Astrocyte of the hippocampus (primary cell): ENCODE results near the gene TBC1D9.

ENCODE experiments used
- DNase-seq: peaks from one replicate; pipeline ENCODE4 v3.0.0; 2011; ENCODE audit warnings: low read depth, low spot score

The TBC1D9 gene

DNA sequence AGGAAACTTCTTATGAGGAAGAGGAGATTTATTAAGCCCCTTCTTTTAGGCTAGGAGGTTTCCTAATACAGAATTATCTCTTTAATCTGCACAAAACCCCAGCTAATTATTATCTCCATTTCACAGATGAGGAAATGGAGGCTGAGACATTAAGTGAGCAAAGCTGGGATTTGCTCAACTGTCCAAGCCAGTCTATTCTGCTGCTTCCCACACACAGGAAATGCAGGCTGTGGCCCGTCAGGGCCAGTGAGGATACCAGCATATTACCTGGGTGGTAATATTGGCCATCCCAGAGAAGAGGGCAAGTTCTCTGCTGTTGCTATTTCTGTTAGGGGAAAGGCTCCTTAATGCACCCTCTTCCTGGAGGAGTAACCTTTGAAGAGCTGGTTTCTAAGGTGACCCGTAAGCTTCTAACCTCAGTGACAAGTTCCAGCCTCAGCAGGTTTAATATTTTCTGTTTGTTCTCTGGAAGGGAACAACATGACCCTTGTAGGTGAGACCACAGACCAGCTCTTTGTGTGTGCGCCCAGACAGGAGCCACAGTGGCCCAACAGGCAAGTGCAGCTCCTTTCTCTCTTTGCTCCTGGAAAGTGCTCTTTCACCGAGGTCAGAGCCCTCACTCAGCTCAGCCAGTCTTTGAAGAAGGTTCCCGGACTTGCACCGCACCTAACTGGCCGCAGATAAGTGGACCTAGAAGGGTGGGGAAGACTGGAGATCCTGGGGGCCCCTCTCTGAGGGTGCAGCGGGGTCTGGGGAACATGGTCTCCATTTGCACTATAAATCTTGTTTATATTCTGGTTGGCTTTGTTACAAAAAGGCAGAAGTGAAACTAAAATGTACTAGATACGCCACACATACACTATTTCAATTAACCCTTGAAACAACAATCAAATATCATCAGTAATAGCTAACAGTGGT, 35.5 kb downstream of the TBC1D9 start:
- no peak for DNase-seq

DNA sequence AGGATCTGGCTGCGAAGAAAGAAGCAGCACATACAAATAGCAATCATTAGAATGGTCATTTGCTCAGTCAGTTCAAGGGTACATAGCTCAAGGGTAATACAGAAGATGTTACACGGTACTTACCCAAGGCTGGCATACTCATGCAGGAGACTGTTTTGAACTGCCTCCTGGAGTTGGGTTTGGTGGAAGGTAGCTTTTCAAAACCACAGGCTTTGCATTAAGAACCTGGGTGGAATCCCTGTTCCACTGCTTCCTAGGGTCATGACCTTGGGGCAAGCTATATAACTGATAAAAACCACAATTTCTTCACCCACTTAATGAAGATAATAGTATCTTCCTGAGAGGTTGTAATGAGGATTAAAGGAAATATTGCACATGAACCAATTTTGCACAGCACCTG, 36.5 kb downstream of the TBC1D9 start:
- no peak for DNase-seq

DNA sequence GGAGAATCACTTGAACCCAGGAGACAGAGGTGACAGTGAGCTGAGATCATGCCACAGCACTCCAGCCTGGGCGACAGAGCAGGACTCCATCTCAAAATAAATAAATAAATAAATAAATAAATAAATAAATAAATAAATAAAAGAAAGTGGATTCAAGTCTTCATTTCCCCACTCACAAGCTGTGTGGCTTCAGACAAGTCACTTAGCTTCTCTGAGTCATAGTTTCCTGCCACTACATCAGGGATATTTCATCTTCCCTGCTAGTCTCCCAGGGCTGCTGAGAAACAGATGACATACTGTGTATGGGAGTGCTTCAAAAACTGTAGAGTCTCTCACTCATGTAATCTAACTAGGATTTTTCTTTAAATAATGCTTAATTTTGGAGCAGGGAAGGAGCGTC, 37.2 kb downstream of the TBC1D9 start:
- no peak for DNase-seq

DNA sequence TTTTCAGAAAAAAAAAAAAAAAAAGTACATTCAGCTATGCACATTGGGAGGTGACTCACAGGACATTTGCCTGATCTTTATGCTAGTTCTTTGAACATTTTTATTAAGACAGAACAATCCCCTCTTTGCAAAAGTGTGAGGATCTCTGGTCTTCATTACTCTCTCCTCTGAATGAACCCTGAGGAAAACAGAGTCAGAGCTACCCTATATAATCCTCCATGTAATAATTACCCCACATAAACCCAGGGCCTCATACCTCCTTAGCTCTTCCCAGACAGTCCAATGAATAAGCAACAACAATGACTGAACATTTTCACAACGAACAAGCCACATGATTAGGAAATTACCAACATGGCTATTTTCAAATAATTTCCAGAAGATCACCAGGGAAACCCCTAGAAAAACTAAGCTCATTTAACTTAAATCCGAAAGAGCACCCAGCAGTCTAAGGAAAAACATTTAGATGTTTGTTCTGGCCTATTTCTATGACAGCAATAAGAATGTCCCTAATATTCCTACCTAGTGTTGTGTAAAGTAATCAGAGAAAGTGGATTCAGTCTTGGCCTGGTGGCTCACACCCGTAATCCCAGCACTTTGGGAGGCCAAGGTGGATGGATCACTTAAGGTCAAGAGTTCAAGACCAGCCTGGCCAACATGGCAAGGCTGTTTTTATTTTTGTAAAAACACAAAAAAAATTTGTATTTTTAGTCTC, 37.8 kb downstream of the TBC1D9 start:
- DNase-seq = peak; percentile 49

DNA sequence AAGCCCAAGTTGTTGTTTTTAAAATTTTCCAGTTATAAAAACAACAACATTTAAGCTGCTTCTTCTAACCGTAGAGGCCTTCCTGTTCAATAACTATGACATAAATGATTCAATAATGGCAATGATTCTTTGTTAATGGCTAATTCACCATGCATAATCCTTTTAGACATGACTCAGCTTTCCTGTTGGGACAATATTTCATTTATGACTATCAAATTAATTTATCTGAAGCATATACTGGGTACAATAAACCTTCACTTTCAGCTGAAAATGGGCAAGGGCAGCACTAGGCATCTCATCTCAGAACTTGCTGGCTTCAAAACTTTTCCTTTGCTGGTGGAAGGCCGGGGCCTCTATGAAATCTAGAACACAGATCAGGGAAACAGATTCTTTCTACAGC, 38.9 kb downstream of the TBC1D9 start:
- DNase-seq = no peak

DNA sequence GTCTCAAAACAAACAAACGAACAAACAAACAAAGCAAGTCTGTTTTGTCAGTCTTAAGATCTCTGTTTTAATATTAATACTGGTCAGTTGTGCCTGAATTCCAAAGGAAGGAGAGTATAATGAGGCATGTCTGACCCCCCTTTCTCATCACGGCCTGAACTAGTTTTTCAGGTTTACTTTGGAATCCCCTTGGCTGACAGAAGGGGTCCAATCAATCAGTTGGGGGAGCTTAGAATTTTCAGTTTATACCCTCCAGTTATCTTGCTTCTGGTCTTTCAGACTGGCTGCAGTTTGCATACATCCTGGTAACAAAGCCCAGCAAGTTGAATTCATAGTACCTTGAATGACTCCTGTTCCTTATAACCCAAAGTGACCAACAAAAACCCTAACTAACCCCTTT, 41.1 kb downstream of the TBC1D9 start:
- DNase-seq = no peak

DNA sequence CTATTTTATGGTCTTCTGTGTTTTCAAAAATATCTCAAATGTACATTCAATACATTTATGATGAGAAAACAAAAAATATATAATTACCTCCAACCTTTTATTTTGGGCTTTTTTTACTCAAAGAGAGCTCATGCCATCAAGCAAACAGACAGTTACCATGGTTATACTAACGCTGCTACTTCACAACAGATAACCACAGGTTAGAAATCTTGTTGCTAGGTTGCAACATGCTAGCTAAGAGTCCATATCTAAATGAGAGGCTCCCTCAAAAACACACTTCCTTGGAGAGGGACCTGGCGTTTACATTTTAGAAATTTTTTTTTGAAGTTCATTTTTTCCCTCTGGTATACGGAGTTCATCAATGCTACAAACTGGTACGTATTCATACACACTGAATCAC, 44.3 kb downstream of the TBC1D9 start:
- no peak for DNase-seq

DNA sequence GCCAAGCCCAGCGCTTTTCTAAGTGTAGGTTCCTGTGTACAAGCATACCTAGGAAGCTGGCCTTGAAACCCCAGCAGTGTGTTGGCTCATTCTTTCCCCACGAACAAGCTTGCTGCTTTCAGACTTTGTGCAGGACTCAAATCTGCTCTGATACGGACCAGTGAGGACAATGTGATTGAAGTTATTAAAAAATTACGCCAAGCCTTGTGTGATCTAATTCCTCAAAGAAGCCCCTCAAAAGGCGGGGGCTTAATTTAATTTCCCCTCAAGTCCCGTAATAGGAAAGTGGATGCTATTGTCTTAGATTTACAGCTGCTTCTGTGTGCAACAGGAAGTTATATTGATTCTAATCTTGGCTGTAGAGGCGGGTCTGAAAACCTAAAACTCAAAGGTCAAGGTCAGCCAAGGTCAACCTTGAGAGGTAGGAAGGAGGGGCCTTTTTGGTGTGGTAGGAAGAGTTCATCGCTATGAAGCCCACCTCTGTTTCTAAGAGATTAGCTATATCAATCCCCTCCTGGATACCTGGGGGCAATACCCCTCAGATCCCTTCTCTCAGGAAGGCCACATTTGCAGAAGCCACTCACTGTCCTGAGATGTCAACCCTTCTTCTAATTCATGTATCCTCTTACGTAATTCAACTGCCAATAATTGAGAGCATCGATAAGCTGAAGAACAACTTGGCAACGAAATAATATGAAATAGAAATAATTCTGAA, 45.1 kb downstream of the TBC1D9 start:
- DNase-seq = no peak

DNA sequence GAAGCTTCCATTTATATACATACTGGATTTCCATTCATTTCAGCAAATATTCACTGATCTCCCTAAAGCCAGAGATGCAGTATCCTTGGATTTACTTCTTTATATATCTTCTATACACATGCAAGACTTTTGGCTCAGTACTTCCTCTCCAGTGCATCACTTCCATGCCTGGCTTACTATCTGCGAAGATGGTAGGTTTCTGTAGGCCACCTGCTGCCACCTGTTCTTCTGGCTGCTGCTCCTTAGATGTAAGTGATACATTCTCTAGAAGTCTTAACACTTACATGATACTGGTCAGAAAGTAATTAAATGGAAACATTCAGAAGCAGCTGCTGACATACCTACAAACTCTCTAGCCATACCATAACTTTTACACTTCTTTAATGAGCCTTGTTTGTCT, 48.9 kb downstream of the TBC1D9 start:
- DNase-seq = no peak

DNA sequence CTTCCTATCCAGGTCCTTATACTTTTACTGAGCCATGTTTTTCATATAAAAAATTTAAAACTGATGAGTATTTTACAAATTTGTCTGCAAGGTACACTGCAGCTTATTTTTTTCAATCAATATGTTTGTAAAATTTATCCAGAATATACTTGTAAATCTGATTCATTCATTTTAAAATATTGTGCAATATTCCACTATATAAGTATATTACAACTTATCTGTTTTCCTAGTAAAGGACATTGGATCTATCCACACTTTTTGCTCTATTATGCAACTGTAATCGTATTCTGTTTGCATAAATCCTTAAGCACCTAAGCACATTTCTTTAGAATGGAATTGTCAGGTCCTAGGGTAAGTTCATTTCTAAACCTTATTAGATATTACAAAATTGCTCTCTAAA, 49.5 kb downstream of the TBC1D9 start:
- no peak for DNase-seq

DNA sequence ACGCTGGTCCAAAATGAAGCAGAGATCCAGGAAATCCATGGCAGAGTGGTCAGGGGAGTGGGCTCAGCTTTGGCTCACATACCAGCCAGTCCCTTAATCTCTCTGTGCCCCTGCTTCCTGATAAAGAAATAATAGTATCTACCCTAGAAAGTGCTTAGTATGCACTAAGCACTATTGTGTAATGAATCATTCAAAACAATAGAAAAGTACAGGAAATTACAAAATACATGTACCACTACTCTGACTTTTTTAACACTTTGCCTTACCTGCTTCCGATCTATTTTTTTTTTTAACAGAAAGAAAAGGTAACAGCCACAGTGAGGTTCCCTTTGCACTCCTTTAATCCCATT, 49.9 kb downstream of the TBC1D9 start:
- no peak for DNase-seq

DNA sequence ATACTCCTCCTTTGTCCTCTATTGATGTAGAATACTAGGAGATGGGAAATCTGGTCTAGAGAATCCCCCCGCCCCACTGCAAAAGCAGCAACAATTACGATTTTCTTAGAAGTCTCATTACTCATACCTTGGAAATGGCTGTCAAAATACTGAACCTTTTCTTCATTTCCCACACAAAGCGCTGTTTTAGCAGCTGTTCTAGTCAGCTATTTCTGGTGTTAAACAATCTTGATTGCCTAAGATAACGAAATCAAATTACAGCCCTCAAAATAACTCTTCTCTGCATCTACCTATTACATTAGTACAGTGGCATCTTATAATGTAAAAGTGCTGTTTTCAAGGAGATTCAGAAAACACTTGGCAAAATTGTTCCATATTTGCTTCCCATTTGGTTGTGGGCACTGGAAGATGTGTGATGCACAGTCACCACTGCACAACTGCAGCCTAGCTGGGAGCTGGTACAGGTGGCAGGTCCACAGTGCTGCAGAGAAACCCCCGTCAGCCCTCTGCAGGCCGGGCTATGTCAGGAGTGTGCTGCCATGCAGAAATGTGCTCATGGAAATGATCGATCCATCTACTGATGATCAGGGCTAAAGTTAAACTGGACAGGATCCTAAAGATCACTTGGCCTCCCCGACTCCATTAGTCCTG, 50.4 kb downstream of the TBC1D9 start:
- DNase-seq = no peak

DNA sequence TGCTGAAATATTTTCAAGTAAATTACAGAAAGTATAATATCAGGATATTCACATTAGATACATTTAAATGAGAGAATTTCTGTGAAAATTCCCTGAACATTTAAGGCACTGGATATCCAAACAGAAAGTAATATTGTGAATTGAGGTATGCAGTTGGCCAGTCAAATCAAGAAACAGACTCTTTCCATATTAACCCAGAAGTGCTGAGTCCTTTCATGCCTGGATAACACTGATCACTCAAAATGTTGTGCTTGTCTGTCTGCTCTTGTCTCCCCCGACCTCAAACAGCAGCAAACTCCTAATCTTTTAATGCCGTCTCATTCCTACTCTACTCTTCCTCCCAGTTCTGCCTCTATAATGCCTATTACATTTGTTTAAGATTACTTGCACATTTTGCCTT, 51.2 kb downstream of the TBC1D9 start:
- DNase-seq = no peak

DNA sequence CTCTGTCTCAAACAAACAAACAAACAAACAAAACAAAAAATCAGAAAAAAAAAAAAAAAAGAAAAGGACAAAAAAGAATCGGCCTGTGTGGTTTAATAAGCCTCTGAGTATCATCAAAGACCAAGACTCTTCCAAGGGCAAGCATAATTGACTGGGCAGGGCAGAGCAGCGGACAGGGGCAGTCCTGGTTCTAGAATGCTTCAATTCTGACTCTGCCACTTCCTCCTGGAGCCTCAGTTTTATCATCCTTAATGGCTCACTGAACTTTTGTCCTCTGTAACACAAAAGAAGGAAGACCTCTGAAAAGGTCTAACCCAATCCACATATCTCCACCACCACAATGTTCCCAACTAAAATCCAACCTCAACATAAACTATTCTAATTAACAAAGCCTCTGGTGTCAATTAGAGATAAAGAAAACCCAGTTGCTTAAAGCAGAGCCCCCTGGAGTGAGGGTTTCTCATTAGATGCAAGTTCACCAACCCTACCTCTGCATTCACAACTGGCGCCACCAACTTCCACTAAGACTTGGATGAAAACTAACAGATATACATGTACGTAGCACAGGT, 51.7 kb downstream of the TBC1D9 start:
- DNase-seq = no peak

DNA sequence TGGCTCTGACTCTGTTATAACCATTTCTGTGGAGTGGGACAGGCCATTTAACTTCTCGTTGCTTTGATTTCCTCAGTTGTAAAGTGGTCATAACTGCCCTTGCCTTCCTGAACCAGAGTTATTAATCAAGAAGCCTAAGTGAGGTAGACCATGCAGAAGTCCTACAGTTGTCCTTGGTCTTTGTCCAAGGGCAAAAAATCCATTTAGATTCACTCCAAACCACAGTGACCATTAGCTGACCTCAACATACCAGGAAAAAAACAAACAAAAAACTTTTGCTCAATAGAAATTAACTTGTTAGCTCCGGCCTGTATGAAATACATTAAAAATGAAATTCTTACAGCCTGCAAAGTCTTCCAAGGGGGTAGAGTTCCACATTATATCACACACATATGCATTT, 52.7 kb downstream of the TBC1D9 start:
- peak; percentile 81 for DNase-seq

DNA sequence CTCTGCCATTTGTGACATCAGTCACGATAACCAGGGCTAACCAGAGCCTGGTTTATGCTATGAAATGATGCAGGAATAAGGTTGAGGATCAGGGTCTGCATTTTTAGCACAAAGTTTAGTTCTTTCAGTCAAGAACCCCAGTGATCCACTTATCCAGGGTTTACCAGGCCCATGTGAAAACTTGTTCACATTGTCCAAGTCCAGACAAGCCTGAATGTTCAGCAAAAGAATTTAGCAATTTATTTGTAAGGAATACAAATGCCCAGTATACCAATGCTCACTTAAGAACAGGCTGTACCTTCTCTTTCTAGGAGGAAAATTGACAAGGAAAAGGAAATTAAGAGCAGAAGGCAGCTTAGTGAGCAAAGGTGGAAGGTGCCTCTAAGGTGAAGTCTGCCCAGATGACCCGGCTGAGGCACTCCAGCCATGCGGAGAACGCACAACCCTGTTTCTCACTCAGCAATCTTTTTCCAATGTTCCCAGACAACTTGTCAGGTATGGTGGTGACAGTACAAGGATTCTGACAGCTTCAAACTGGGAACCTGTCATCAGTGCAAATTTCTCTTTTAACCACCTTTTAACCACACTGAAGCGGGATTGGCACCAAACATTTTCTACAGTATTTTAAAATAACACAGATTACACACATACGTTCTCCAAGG, 54.0 kb downstream of the TBC1D9 start:
- no peak for DNase-seq

DNA sequence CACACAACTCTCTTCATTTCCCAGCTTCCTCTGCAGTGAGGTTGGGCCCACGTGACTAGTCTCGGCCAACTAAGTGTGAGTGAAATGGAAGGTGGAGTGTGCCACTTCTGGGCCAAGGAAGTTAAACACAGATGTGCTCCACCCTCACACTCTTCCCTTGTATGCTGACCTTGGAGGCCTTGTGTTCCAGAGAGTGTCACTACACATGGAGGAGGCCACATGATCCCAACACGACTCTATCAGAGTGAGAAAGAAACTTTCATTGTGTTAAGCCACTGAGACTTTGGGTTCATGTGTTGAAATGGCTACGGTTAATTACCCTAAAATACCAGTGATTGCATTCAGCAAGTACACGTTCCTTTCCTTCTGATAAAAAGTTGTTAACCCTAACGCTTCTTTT, 55.1 kb downstream of the TBC1D9 start:
- no peak for DNase-seq

DNA sequence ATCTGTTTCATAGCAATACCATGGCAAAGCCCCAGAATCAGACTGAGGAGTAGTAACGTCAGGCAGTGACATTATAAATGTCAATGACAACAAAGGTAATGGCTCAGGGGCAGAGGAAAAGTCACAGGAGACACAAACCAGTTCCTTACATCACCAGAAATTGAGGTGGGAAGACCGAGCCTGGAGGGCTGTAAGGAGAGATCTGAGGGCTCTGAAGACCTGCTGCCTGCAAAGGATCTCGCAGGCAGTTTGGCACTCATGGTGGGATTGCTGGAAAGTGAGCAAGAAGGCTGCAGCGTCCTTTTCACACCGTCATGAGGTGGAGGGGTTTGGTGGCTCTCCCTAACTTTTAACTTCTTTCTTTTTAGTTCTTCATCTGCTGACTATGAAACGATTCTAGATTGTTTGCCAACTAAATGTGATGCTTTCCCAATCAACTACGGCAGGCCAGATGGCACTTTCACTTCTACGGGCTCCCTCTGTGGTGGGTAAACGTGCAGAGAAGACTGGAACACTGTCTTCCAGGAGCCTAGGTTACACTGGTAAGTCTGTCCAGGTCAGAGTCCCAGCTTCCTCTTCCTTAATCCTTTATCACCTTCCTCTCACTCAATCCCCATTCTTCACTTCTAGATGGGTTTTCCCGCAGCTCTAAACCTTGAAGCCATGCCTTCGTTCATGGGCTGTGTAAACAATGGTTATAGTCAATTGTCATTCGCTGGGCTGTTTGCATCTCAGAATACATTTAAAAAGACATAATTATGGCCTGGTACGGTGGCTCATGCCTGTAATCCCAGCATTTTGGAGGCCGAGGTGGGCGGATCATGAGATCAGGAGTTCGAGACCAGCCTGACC, 58.2 kb downstream of the TBC1D9 start:
- no peak for DNase-seq

DNA sequence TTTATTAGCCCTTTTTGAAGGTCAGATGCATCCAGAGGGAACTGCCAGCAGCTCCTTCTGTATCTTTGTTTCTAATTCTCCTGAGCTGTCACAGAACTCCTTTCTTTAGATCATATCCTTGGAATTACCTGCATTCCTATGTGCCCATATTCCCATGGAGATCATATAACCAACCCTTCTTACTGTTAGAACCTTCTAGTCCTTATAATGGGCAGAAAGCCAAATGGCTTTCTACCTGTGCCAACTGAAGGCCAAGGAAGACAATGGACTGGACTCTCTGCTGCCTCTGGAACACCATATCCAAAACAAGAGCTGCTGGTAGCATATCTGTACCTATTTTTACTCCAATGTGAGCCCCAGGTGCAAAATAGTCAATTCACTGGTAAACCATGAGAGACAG, 60.7 kb downstream of the TBC1D9 start:
- DNase-seq = no peak

DNA sequence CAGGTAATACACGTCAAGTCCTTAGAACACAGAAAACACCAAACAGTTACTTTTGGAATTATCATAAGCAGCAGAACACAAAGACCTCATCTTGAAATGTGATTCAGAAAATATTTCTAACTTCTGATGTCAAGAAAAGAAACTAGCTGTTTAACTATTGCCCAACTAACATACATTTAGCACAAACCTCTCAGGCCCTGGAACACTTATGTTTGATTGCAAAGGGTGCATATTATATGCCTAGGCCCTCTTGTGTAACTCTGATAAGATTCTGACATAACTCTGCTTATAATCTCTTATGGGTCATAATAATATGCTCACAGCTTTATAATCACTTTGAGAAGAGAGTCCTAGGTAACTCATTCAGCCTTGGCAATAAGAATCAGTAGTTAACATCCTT, 62.6 kb downstream of the TBC1D9 start:
- no peak for DNase-seq
